ENCODE data around the gene COQ9.
"Not testable (repeated sequence)": the region's sequence is repeated elsewhere in the genome, so short reads cannot be mapped to it uniquely, and the experiment has no call there.

COQ9 gene

GRCh38 chr16:57427824-57428223 is 19.5 kb upstream of the COQ9 start:
- DNase-seq = no peak

- no peak for DNase-seq
These were observed 16.3 kb upstream of the COQ9 start for GRCh38 chr16:57430955-57431354.

- no peak for DNase-seq
These were observed 14.8 kb upstream of the COQ9 start for GRCh38 chr16:57432505-57432904.

DNA sequence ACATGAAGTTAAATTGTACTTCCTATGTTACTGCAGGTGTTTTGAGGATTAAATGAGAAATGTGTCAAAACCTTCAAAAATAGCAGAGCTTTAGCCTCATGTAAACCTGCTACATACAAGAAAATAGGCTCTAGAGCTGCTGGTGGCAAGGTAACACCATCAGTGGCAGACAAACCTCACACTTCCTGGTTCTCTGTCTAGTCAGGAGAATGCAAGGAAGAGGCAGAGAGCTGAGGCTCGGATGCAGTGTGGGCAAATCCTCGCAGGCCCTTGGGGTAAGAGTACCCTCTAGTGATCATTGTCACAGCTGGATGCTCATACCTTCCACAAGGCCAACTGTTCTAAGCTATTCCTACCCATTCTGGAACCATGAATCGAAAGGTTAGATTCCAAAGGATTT is 14.3 kb upstream of the COQ9 start:
- DNase-seq = no peak

- no peak for DNase-seq
These were observed 13.3 kb upstream of the COQ9 start for GRCh38 chr16:57434003-57434402.

DNA sequence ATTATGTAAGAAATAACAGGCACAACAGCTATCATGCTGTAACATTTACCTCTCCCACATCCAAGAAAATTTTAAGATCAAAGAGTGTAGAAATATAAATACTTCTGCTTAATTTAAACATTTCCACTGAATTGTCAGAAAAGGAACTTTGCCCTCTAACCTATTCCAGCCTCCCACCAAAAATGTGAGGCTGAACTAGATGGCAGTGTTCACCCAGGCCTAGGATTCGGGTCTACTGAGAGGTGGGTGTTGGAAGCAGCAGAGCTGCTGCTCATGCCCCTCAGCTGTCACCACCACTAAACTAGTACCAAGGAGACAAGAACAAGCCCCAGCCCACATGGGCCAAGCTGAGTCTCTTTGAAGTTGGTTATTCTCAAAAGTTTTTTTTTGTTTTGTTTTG is 11.4 kb upstream of the COQ9 start:
- DNase-seq = no peak

DNA sequence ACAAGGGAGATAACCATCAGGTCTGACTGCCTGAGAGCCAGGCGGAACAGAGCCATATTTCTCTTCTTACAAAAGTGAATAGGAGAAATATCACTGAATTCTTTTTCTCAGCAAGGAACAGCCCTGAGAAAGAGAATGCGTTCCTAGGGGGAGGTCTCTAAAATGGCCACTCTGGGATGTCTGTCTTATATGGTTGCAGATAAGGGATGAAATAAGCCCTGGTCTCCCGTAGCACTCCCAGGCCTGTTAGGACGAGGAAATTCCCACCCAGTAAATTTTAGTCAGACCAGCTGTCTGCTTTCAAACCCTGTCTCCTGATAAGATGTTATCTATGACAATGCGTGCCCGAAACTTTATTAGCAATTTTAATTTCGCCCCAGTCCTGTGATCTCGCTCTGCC is 7.3 kb upstream of the COQ9 start:
- DNase-seq = not testable (repeated sequence)

- not testable (repeated sequence) for DNase-seq
These were observed 6.7 kb upstream of the COQ9 start for GRCh38 chr16:57440551-57440950.

- DNase-seq = no peak
These were observed 2.6 kb upstream of the COQ9 start for GRCh38 chr16:57444711-57445110.

DNA sequence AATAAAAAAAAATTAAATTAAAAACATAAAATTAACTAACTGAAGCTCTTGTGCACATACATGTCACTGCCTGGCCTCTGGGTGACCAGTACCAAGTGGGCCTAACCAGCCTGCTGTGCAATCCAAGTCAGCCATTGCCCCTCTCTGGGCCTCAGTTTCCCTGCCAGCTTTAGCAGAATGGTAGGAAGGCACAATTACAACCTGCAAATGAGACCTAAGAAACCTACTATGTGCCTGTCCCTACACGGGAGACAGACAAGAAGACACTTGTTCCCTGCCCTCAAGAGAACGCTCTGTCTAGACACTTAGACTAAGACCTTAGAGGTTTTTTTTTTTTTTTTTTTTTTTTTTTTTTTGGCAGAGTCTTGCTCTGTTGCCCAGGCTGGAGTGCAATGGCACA is 1.8 kb upstream of the COQ9 start:
- DNase-seq = no peak

DNA sequence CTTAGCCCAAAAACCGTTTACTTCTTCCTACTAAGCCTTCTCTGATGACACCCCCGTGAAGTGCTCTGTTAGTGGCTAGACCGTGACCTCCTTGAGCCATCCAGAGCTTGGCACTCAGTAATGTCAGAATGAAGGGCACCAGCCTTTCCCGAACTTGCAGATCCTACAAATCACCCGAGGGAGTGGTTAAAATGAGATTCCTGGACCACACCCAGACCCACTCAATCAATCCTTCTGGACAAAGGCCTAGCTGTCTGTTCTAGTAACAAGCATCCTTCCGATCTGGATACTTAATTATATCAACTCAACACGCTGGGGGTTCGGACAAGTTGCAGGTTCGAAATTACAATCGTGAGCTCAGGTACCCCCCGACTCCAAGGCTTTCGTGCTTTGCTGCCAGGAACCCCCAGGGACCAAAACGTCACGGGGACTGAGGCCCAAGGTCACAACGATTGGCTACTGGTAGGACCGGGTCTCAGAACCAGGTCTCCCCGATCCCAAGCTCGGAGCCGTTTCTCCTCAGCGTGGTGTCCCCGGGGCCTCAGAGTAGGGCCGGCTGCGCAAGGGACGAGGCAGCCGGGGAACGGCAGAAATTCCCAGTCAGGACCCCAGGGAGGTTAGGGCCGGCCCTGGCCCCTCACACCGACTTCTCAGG is 621 bp upstream of the COQ9 start:
- no peak for DNase-seq

DNA sequence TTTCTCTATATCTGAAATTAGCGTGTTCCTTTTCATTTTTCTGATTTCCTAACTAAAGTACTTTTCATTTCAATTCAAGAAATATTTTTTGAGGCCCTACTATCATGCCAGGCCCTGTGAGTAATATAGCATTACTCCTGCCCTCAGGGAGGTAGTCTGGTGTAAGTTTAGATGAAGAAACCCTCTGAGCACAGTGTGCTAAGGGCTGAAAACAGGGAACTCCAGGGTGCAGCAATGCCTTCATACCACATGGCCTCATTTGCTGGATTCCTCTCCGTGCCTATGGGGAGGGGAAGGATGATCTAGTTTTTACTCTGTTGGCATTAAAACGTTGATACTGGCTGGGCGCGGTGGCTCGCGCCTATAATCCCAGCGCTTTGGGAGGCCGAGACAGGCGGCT is 4.7 kb downstream of the COQ9 start:
- no peak for DNase-seq

DNA sequence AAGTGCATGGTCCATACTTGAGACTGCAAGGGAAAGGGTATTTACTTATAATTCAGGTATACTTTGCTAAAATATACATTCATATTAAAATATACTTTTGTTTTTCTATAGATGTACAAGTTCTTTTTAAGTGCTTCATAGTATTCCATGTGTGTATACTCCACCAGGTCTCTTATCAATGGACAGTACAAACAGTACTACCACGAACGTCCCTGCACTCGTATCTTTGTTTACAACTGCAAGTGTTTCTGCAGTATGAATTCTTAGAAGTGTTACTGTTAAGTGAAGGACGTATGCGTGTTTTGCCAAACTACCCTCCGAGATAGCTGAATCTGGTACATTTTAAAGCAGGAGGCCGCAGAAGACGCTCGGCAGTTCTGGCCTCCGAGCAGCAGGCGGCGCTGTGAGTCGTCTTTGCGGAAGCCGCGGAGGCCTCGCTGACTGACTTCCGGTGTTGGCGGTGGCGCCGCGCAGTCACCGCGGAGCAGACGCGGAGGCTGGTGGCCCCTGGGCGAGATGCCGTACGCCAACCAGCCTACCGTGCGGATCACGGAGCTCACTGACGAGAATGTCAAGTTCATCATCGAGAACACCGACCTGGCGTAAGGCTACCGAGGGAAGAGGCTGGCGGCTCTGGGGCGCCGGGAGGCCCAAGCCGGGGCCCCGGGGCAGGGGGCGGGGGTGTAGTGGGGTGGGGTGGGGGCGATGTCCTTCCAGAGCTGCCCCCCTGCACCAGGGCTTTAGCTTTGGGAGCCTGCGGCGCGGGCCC is 15.1 kb downstream of the COQ9 start, which contains the start of gene POLR2C:
TSS of gene POLR2C (plus strand) at position 471 of the 769 bp plus-strand sequence. CDS start at position 517, 46 bp downstream.
- peak; percentile 82 for DNase-seq

DNA sequence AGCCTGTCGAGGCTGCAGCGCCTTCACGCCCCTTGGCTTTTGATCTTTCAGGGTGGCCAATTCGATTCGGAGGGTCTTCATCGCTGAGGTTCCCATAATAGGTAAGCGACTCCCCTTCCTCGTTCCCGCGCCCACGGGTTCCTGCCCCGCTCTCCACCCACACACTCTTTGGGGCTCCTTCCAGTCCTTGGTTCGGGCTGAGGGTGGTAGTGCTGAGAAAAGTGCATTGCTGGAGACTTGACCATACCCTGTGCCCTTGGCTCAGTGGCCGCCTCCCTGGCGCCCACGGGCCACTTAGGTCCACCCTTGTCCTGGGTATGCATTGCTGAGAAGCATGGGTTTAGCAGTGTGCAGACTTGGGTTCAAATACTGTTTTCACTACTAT is 15.7 kb downstream of the COQ9 start:
- DNase-seq = no peak

GRCh38 chr16:57464523-57464922 is 17.2 kb downstream of the COQ9 start:
- DNase-seq = no peak

GRCh38 chr16:57468346-57468745 is 21.1 kb downstream of the COQ9 start:
- DNase-seq = no peak

DNA sequence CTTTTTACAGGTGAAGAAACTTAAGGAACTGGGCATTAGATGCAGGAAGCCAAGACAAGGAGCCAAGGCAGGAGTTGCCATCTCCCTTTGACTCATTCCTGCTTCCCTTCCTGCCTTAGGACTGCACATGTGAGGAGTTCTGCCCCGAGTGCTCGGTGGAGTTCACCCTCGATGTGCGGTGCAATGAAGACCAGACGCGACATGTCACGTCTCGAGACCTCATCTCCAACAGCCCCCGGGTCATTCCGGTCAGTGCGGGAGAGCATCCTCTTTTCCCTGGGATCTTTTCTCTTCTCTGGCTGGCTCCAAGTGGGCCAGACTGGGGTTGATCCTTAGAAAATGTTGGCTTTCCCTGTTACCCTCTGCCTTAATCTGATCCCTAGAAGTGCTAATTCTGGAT is 21.8 kb downstream of the COQ9 start:
- no peak for DNase-seq

GRCh38 chr16:57469917-57470470 is 22.7 kb downstream of the COQ9 start:
- no peak for DNase-seq

DNA sequence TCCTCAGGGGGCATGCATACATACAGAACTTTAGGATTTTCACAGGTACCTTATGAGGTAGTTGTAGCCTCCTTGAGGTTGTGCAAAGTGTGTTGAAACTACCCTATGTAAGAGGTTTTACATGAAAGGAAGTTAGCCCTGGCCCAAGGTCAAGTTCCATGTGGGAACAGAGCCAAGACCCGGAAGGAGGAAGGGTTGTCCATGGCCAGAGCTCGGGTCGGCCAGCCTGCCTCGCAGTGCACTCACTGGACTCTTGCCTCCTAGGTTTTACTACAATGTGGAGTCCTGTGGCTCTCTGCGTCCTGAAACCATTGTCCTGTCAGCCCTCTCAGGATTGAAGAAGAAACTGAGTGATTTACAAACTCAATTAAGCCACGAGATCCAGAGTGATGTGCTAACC is 23.4 kb downstream of the COQ9 start:
- DNase-seq = no peak

DNA sequence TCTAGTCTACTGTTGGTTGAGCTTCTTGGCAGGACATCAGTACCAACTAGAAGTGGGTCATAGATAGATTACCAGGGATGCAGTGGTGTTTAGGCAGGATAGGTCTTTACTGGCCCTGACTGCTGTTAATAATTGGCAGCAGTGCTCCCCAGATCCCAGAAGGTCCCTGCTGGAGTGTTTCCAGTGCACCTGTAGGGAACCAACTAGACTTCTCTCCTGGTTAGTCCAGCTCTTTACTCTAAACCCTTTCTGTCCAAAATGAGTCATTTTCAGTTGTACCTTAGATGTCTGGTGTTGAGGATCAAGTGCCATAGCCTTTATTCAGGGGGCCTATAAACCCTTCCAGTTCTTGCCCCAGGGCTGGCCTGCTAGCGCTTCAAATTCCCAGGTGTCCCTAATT is 23.9 kb downstream of the COQ9 start:
- DNase-seq = no peak

GRCh38 chr16:57471852-57472664 is 24.8 kb downstream of the COQ9 start:
- DNase-seq = no peak

- no peak for DNase-seq
These were observed 25.4 kb downstream of the COQ9 start for GRCh38 chr16:57472665-57473060.

- DNase-seq = no peak
These were observed 26.0 kb downstream of the COQ9 start for GRCh38 chr16:57473176-57473840.

Data from activated gamma-delta T cell (primary cell).